ENCODE data around the gene JADE1.

The JADE1 gene

DNA sequence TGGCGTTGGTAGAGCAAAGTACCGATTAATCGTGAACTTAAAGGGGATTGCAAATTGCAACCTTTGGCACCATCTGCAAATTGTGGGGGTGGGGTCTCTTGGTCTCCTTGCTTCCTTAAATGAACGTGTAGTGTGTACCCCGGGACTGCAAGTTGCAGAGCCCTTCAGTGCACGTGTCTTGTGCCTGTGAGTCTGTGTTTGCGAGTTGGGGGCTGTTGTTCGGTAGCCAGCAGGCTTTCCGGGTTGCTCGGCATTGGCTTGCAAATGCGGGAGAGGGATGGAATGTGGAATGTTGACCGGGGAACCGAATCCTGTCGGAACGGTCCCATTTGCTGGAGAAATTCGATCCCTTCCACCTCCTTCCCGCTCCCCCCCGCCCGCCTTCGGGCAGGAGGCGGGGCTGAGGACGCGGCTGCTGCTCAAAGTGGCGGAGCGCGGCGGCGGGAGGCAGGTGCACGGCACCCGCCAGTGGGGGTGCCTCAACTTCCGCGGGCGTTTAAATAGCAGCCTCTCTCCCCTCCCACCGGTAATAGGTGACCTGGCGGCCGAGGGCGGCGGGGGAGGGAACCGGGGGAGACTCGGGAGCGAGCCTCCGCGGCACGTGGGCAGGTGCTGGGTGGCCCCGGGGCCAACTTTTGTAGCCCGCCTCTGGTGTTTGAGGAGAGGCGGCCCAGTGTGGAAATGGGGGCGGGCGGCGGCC lies 1.5 kb downstream of the JADE1 start:
- peak; percentile 69 for DNase-seq (ENCODE audit: low read depth)

- DNase-seq (ENCODE audit: low read depth): peak; percentile 64
These were observed 2.3 kb downstream of the JADE1 start for GRCh38 chr4:128811571-128812441.

DNA sequence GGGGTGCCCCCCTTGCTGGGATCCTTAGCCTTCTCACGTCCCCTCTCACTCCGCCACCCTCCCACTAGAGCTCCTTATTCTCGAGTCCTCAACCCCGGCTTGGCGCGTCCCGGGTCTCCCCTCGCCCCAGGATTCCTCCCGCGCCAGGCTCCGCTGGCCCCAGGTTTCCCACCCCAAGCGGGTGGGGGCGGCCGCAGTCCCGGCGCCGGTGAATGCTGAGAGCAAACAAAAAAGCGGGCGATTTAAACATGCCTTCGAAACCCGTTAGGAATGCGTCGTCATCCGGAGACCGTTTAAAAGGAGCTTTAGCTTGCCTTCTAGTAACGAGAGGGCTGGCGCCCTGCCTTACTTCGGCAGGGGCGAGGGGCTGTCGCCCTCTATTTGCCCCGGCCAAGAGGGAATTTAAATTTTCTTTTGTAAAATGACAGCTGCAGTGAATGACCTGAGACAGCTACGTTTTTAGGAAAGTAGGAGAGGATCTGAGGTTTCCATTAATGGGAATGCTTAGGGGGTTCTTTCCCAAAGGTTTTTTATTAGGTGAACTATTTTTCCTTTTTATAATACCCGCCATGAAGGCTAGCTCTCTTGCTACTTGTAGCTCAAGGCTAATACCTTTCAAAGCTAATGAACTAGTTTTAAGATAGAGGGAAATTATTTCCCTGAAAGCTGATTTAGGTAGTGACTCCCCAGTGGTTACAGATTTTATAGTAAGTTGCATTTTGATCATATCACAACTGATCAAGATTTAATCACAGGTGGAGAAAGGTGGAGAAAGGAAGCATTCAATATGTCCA lies 3.1 kb downstream of the JADE1 start:
- peak; percentile 49 for DNase-seq (ENCODE audit: low read depth)

DNA sequence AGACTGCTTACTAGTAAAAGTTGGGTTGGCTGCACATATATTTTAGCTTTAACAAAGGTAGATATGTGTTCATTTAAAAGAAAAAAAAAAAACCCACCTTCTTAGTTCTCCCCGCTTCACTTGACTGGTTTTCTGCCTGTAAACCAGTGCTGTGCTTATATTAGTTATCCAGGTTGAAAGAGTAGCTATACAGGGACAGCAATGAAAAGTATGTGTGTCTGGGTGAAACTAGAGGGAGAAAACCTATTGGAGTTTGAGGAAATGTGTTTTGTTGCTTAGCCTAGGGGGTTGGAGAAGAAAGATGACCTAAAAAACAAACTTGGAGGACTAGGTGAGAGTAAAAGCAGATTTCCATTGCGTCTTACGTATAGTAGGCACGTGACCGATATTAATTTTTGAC lies 4.5 kb downstream of the JADE1 start:
- no peak for DNase-seq (ENCODE audit: low read depth)

DNA sequence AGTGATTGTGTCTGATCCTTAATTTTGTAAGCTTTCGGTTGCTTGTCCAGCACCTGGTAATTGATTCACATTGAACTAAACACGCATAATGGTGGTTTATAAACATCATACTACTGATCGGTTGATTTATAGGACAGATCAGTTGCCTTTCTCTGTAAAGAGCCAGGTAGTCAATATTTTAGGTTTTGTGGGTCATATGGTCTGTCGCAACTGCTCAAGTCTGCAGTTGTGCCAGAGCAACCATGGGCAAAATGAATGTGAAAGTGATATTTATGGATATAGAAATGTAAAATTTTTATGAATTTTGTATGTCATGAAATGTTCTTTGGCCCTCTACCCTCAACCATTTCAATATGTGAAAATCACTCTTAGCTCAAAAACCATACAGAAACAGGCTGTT lies 8.9 kb downstream of the JADE1 start:
- no peak for DNase-seq (ENCODE audit: low read depth)

GRCh38 chr4:128819082-128819742 lies 9.7 kb downstream of the JADE1 start:
- no peak for DNase-seq (ENCODE audit: low read depth)

DNA sequence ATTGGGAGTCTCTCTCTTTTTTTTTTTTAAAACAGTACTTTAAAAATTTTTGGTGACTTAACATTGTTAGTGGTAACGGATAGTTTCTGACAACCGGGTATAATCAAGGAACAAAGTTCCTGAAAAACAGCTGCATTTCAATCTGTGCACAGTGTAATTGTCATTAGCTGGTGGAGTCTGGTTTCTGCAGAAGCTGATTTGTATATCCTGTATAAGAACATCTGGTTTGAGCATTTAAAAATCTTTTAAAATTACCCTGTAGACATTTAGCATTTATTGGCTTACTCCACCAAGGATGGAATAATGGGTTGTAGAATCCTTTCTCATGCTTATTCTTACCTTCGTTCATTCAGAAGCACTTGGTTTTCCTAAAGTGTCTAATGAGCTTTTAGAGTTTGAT lies 11.2 kb downstream of the JADE1 start:
- DNase-seq (ENCODE audit: low read depth): no peak

DNA sequence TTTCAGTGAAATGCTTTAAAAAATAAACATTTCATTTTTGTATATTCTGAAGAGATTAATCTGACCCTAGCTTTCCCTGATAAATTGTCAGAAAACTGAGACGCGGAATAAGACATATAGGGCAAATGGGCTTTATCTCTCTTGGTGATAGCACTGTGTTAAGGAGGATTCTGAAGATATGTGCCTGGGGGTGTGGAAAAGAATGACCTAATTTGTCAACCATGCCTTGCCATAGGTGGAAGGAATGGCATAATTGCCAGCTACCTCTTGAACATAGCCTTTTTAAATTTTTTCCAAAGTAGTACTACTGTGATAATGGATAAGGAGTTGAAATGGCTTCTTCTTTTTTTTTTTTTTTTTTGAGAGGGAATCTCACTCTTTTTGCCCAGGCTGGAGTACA lies 11.7 kb downstream of the JADE1 start:
- no peak for DNase-seq (ENCODE audit: low read depth)

DNA sequence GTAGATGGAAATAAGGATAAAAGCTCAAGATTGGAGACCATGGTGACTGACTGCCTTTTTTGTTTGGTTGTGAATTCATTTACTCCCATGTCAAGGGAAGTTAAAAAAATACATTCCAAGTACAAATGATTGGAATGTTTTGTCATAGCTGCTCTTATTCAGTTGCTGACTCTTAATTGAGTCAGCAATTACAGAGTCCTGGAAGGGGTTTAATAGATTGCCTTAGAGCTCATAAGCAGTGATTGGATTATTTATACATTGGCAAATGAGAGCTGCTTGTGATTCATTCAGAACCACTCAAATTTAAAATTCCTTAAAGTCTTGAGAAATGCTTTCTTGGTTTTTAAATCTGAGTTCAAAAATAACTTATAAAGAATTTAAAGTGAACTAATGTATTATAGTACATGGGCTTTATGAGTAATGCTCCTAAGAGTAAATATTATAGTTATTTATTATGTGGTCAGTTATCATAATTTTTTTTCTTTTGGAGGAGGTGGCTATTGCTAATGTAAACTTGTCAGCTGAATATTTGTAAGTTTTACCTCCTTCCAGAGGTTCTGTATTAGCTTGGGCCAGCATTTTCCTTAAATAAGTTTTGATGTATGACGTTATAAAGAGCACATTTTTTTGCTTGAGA lies 13.6 kb downstream of the JADE1 start:
- peak; percentile 64 for DNase-seq (ENCODE audit: low read depth)

DNA sequence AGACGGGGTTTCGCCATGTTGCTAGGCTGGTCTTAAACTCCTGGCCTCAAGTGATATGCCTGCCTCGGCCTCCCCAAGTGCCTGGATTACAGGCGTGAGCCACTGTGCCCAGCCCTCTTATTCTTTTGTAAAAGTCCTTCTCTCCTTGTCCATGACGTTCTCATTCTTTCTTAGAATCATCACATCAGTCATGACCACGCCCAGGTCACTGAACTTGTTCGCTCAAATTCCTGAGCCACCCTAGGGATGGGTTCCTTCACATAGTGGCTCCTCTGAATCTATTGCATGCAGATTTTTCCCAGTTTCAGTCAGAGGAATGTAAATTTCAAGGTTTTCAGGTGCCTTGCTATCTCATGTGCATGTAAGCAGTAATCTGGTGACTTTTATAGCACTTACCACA lies 15.7 kb downstream of the JADE1 start:
- DNase-seq (ENCODE audit: low read depth): peak; percentile 29

DNA sequence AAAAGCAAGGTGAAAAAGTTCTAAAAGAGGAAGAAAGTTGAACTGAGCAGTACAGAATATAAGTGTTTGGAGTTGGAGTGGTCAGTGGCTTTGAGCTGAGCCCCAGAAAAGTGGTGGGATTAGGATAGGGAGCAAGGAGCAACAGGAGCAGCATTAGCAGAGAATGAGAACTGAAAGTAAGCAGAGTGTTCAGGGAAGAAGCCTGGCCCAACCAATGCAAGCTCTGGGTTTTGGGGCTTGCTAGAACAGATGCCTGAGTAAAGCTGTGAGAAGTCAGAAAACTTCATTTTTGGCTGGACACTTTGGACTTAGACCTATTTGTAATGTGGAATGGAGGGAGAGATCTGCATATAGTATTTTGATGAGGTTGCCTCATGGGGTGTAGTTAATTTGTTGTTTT lies 17.8 kb downstream of the JADE1 start:
- no peak for DNase-seq (ENCODE audit: low read depth)

DNA sequence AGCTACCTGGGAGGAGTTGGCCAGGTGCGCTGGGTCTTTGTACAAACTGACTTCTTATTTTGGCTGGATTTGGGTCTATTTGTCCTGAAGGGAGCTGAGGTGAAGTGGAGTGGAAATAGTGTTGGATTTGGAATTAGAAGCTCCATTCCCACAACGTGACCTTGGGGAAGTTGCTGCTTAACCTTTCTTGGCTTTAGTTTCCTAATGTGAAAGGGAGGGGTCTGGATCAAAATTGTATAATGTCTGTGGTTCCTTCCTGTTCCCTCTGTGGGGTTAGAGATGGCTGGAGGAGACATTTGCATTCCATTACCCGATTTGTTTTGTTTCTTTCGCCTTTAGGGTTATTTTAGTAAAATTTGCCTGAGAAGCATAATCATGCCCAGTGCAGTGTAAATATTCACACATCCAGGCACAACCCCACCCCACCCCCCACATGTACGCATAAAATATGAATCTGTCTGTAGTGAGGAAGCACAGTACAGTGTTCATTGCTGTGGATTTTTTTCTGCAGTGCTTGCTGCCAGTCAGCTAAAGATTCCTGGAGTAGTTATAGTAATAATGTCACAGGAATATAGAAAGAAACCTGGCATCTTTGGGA lies 21.5 kb downstream of the JADE1 start:
- no peak for DNase-seq (ENCODE audit: low read depth)

DNA sequence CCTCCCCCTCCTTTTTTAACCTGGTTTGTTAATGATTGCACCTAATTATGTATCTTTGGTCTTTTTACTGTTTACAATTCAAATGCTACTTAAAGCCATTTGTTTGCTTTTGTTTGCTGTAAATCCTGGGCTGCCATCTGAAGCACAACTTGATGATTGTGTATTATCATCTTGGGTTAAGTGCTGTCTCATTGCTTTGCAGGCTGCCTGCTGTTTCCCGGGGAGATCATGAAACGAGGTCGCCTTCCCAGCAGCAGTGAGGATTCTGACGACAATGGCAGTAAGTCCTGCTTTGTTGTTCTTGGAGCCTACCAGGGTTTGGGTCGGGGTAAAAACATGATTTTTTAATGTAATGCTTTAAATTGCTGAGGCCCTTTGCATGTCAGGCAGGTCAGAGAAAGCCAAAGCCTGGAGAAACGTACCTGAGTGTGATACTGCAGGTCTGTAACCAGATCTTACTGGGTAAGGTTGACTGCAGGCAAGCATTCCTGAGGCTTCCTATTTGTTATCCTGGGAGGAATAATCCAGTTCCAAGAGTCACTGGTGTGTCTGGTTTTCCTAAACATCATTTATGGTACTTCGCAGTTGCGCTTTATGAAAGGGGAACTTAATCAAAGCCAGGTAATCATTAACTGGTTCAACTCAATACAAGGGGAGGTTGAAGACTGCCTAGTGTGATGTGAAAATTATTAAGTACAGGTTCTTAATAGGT lies 22.2 kb downstream of the JADE1 start:
- no peak for DNase-seq (ENCODE audit: low read depth)

GRCh38 chr4:128832243-128832625 lies 22.7 kb downstream of the JADE1 start:
- no peak for DNase-seq (ENCODE audit: low read depth)

DNA sequence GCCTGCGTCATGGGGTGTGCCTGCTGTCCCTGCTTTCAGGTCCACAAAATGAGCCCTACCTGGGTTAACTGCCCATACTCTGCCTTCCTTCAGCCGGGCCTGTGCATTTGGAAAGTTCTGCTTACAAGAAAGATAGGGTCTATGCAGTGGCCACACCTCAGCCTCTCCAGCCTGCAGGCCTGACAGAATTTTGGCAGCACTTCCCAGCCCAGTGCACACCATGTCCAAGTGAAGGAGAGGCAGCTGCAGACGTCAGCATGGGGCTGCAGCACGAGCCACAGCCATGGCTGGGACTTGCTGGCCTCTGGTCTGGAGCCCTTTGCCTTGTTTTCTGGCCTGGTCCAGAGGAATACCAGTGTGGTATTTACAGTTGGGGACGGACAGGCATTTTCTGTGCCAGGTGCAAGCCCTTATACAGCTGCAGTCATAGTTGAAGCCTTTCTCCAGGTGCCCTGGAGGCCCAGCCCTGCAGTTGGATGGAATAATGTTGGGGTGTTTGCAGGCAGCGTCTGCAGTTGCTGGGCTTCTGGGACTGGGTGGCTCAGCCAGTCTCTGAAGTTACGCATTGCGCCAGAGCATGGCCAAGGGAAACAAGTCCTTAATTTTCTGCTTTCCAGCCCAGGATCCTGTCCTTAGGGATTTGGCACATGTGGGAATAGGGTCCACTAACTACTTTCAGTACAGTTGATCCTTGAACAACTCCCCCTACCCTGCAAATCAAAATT lies 26.2 kb downstream of the JADE1 start:
- no peak for DNase-seq (ENCODE audit: low read depth)

DNA sequence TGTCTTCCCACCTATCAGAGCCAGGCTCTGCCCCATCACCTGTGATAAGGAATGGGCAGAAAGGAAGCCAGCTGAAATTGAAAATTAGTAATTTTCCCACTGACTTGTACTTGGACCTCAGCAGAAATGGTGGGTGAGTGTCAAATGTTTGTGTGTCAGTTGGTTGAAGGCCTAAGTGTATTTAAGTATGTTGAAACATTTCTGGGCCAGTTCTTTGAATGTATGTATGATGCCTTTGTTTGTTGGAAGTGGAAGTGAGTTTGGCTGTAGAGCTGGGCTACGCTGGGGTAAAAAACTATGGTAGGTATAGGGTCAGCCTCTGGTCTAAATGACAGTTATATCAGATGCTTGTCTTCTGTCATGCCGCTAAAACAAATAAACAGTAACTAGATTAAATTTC lies 27.7 kb downstream of the JADE1 start:
- no peak for DNase-seq (ENCODE audit: low read depth)

DNA sequence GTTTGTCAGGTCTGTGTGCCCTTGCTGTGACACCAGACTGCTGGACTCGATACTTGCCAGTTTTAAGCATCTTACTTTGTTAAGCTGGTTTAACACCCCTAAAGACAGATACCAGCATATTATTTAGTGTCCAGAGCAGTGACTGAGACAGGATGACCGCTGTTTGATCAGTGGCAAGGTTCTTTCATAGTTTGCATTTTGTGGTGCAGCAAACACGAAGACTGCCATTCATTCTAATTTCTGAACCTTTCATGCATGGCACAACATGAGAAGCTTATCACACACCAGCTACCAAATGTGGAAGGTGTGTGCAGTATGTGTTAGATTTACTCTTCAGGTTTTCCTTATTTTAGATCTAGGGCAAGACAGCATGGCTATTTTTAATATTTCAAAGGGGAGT lies 28.2 kb downstream of the JADE1 start:
- DNase-seq (ENCODE audit: low read depth): no peak

GRCh38 chr4:128840711-128841318 lies 31.3 kb downstream of the JADE1 start:
- DNase-seq (ENCODE audit: low read depth): no peak

DNA sequence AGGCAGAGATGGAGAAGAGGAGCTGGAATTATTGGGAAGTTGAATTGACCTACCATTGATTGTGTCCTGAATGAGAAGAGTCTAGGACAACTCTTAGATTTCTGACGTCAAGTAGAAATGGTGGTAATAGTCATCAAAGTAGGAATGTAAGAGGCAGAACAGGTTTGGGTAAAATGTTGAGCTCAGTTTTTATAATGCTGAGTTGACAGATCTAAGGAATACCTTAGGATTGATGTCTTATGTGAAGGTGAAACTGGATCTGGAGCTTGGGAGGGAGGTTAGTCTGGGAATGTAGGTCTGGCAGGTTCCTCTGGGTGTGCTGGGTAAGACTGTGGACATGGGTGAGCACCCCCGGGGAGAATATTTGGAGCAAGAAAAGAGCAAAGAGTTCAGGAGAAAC lies 31.9 kb downstream of the JADE1 start:
- DNase-seq (ENCODE audit: low read depth): no peak

DNA sequence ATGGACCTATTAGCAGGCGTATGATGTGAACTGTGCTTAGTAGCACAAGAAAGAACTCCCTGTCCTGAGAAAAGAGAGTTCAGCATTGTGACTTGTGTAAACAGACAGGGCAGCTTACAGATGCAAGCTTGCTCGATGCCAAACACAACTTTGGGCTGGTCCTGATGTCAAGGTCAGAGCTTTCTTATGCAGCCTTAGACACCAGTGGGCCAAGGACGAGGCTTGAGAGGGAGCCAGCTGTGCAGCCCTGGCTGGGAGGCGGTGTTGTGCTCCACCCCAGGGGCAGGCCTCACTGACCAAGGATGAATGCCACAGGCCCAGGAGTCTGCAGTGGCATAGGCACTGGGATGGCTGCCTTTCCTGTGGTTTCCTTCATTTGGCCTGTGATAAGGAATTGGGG lies 35.4 kb downstream of the JADE1 start:
- no peak for DNase-seq (ENCODE audit: low read depth)

Measured in HS-27A (cell line).